SK-N-MC (cell line): ENCODE data around the gene SLC25A24.
"Not testable (repeated sequence)": the region's sequence is repeated elsewhere in the genome, so short reads cannot be mapped to it uniquely, and the experiment has no call there.

Experiments
- EZH2 ChIP-seq: fragments of 200-600 bp; sonication (generic); IDR thresholded peaks from one replicate; pipeline ENCODE4 v1.6.1; 2017; ENCODE audit warnings: antibody characterized with exemption
- POLR2AphosphoS5 ChIP-seq: IDR thresholded peaks from 2 replicates; pipeline ENCODE4 v1.6.1; 2012; ENCODE audit warnings: mild to moderate bottlenecking, low read depth, low read length, borderline replicate concordance

GRCh38 chr1:108216028-108216890 is 16.1 kb upstream of the SLC25A24 start:
- not testable (repeated sequence) for TF ChIP-seq POLR2AphosphoS5, EZH2
